K562 (cell line): ENCODE data around the gene NHLH1. TPM values are rescaled to one million over a fixed set of nuclear protein-coding genes. Genes with fewer than 3 reads are reported as not detected.

Source experiments
- CBX1 ChIP-seq: sonication (generic); IDR thresholded peaks from 2 replicates; pipeline ENCODE4 v1.6.1; 2016; ENCODE audit warnings: antibody characterized with exemption, low read depth, mild to moderate bottlenecking
- DPF2 ChIP-seq: fragments of 450-650 bp; IDR thresholded peaks from 2 replicates; pipeline ENCODE4 v1.6.1; 2016
- EGR1 ChIP-seq: fragments of 450-650 bp; conservative IDR thresholded peaks from 2 replicates; pipeline ENCODE4 v1.6.1; 2017; ENCODE audit warnings: mild to moderate bottlenecking
- HMGN3 ChIP-seq: IDR thresholded peaks from 2 replicates; pipeline ENCODE4 v1.6.1; 2011; ENCODE audit warnings: borderline replicate concordance, low read depth, mild to moderate bottlenecking, mixed read lengths, low read length; ENCODE audit not compliant: insufficient read length; ENCODE audit errors: extremely low read depth
- MED1 ChIP-seq: sonication (generic); formaldehyde crosslinking; IDR thresholded peaks from 2 replicates; pipeline ENCODE4 v1.8.1; 2023; ENCODE audit warnings: missing genetic modification reagents, borderline replicate concordance
- NONO ChIP-seq, 2 experiments: fragments of 200-400 bp in 1 of 2; fragments of 450-650 bp in 1 of 2; formaldehyde crosslinking in 1 of 2; IDR thresholded peaks; 2 replicates each; pipeline ENCODE4 v1.6.1; 2017; ENCODE audit warnings: low read depth in 2 of 2, mild to moderate bottlenecking in 2 of 2, moderate library complexity in 2 of 2, low read length in 1 of 2
- NR3C1 ChIP-seq: sonication (generic); formaldehyde crosslinking; IDR thresholded peaks from 2 replicates; pipeline ENCODE4 v1.8.1; 2022; ENCODE audit warnings: missing genetic modification reagents
- PHF20 ChIP-seq: fragments of 450-650 bp; IDR thresholded peaks from 2 replicates; pipeline ENCODE4 v1.6.1; 2018; ENCODE audit not compliant: partially characterized antibody
- POLR2B ChIP-seq: fragments of 450-650 bp; IDR thresholded peaks from 2 replicates; pipeline ENCODE4 v1.6.1; 2018; ENCODE audit warnings: low read depth; ENCODE audit not compliant: partially characterized antibody
- RBFOX2 ChIP-seq: fragments of 200-400 bp; formaldehyde crosslinking; IDR thresholded peaks from 2 replicates; pipeline ENCODE4 v1.6.1; 2017; ENCODE audit warnings: low read depth, mild to moderate bottlenecking, low read length, moderate library complexity
- SAP30 ChIP-seq: fragments of 200-600 bp; sonication (generic); IDR thresholded peaks from 2 replicates; pipeline ENCODE4 v1.6.1; 2012; ENCODE audit warnings: borderline replicate concordance, low read depth, mild to moderate bottlenecking, moderate library complexity, low read length, control low read depth, inconsistent platforms; ENCODE audit not compliant: insufficient read depth, poor library complexity, severe bottlenecking
- THAP7 ChIP-seq: fragments of 250-450 bp; sonication (Bioruptor Pico); IDR thresholded peaks from 2 replicates; pipeline ENCODE4 v1.5.0; 2021
- YY1 ChIP-seq, 3 experiments: IDR thresholded peaks; 2 replicates each; pipeline ENCODE4 v1.6.1; 2011; ENCODE audit warnings: low read length in 2 of 3, mild to moderate bottlenecking in 2 of 3, moderate library complexity in 2 of 3, borderline replicate concordance in 1 of 3, control low read depth in 1 of 3, low read depth in 1 of 3; ENCODE audit not compliant: insufficient read depth in 3 of 3, insufficient replicate concordance in 2 of 3, control insufficient read depth in 1 of 3, insufficient read length in 1 of 3; ENCODE audit errors: extremely low read depth in 1 of 3
- ZBTB34 ChIP-seq: fragments of 250-450 bp; sonication (Bioruptor Pico); IDR thresholded peaks from 2 replicates; pipeline ENCODE4 v1.8.0; 2021; ENCODE audit warnings: mild to moderate bottlenecking, moderate library complexity
- ZC3H11A ChIP-seq: IDR thresholded peaks from 2 replicates; pipeline ENCODE4 v1.6.1; 2012; ENCODE audit warnings: low read depth, low read length, improper control_type of control experiment
- ZNF24 ChIP-seq: fragments of 450-650 bp; IDR thresholded peaks from 2 replicates; pipeline ENCODE4 v1.6.1; 2016
- ZNF408 ChIP-seq: fragments of 250-450 bp; sonication (Bioruptor Pico); IDR thresholded peaks from 2 replicates; pipeline ENCODE4 v1.4.0; 2020; ENCODE audit warnings: low read depth, mild to moderate bottlenecking, moderate library complexity
- ZNF699 ChIP-seq: fragments of 250-450 bp; sonication (Bioruptor Pico); IDR thresholded peaks from 2 replicates; pipeline ENCODE4 v1.8.0; 2021; ENCODE audit warnings: mild to moderate bottlenecking, moderate library complexity; ENCODE audit not compliant: insufficient replicate concordance
- ZNF780A ChIP-seq: fragments of 250-450 bp; sonication (Bioruptor Pico); IDR thresholded peaks from 2 replicates; pipeline ENCODE4 v1.5.0; 2021; ENCODE audit warnings: mild to moderate bottlenecking
- polyA plus RNA-seq, 8 experiments: library from polyadenylated mRNA; depleted of rRNA in 4 of 8; stranded (reverse) in 5 of 8; unstranded in 3 of 8; fragments of >200 nt; fragmentation: Nextera tagmentation in 2 of 8; fragmentation: Illumina TruSeq in 1 of 8; extraction: Ambion mirVana in 2 of 8; extraction: Trizol in 1 of 8; gene quantifications; 2 replicates each; pipeline versions ENCODE4 v1.2.1 to v1.2.3, GENCODE V29; 2011 to 2014; ENCODE audit warnings: inconsistent platforms in 1 of 8, missing spikeins in 1 of 8
- total RNA-seq, 7 experiments: library from RNA; depleted of rRNA in 6 of 7; stranded (reverse); fragments of >200 nt in 6 of 7; fragmentation: Illumina TruSeq in 2 of 7; extraction: Trizol in 2 of 7; gene quantifications; 2 replicates each; pipeline versions ENCODE4 v1.2.1 to v1.2.3, GENCODE V29; 2011 to 2021; ENCODE audit warnings: low replicate concordance in 1 of 7
- TF ChIP-seq, protein P1 (sequence below): sonication (generic); formaldehyde crosslinking; IDR thresholded peaks from 2 replicates; pipeline ENCODE4 v1.8.0; 2022; ENCODE audit warnings: mild to moderate bottlenecking, low read depth, missing genetic modification reagents
- TF ChIP-seq, protein P2 (sequence below): fragments of 250-450 bp; sonication (Bioruptor Pico); IDR thresholded peaks from 2 replicates; pipeline ENCODE4 v1.4.0; 2020

The NHLH1 gene
- total and polyA plus RNA-seq, 9 of the 15 experiments (the other 6 are each of a cell fraction or from before 2014, with no cell fraction given) = 0.09 to 1.3 (median 0.35) TPM; not detected in 1

- TF ChIP-seq ZNF24 = no peak
- TF ChIP-seq NONO (IDR thresholded peaks at IDR 0.05; ENCODE audit: low read depth in 2 of 2, low read length in 1 of 2) = peak in 1 of 2 experiments; percentile 8; a peak in 1 of 4 replicates
- TF ChIP-seq CBX1 = peak; percentile 56; the same call in 1 of the 2 replicates
- no peak for TF ChIP-seq ZNF408 (CRISPR knock-in tag)
- TF ChIP-seq, protein P1, sequence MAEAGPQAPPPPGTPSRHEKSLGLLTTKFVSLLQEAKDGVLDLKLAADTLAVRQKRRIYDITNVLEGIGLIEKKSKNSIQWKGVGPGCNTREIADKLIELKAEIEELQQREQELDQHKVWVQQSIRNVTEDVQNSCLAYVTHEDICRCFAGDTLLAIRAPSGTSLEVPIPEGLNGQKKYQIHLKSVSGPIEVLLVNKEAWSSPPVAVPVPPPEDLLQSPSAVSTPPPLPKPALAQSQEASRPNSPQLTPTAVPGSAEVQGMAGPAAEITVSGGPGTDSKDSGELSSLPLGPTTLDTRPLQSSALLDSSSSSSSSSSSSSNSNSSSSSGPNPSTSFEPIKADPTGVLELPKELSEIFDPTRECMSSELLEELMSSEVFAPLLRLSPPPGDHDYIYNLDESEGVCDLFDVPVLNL (CRISPR knock-in tag) = no peak
- peak; percentile 91 for TF ChIP-seq PHF20
- TF ChIP-seq SAP30 = peak; percentile 46
- TF ChIP-seq ZNF780A (CRISPR knock-in tag) = no peak
- no peak for TF ChIP-seq THAP7 (CRISPR knock-in tag)
- TF ChIP-seq EGR1 = peak; percentile 16; the same call in 1 of the 2 replicates
- peak; percentile 93 for TF ChIP-seq POLR2B
- peak; percentile 98 for TF ChIP-seq RBFOX2
- peak; percentile 28; the same call in 1 of the 2 replicates for TF ChIP-seq DPF2
- TF ChIP-seq ZNF699 (CRISPR knock-in tag) = no peak
- no peak for TF ChIP-seq MED1 (CRISPR knock-in tag)
- peak; percentile 37 for TF ChIP-seq HMGN3
- TF ChIP-seq NR3C1 (CRISPR knock-in tag) = no peak
- TF ChIP-seq YY1 (IDR thresholded peaks at IDR 0.05; ENCODE audit: borderline replicate concordance in 1 of 3, control insufficient read depth in 1 of 3, extremely low read depth in 1 of 3, insufficient read depth in 3 of 3, insufficient read length in 1 of 3, insufficient replicate concordance in 2 of 3, low read depth in 1 of 3, low read length in 2 of 3) = peak; percentile 78 to 97 (median 95)
- TF ChIP-seq, protein P2, sequence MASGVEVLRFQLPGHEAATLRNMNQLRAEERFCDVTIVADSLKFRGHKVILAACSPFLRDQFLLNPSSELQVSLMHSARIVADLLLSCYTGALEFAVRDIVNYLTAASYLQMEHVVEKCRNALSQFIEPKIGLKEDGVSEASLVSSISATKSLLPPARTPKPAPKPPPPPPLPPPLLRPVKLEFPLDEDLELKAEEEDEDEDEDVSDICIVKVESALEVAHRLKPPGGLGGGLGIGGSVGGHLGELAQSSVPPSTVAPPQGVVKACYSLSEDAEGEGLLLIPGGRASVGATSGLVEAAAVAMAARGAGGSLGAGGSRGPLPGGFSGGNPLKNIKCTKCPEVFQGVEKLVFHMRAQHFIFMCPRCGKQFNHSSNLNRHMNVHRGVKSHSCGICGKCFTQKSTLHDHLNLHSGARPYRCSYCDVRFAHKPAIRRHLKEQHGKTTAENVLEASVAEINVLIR (CRISPR knock-in tag) = peak; percentile 36; the same call in 1 of the 2 replicates
- TF ChIP-seq ZC3H11A = no peak
- TF ChIP-seq ZBTB34 = no peak
Measured at GRCh38 chr1:160342953-160343869, 23.7 kb upstream of the NHLH1 start, which contains the start of the genes COPA and NCSTN (continued).
